Measurements from ENCODE around the gene PLA2G1B.

The PLA2G1B gene

GRCh38 chr12:120327593-120327992 is at the start of gene PLA2G1B:
PLA2G1B (minus strand) TSS chr12:120327779; CDS start chr12:120327753, 26 bp downstream.
- DNase-seq, result no peak

GRCh38 chr12:120376934-120377572 is 49.5 kb upstream of the PLA2G1B start:
- DNase-seq, result no peak

- no peak for DNase-seq
Measured at GRCh38 chr12:120376416-120376815, 48.8 kb upstream of the PLA2G1B start.

GRCh38 chr12:120376009-120376408 is 48.4 kb upstream of the PLA2G1B start:
- no peak for DNase-seq

GRCh38 chr12:120373683-120374082 is 46.1 kb upstream of the PLA2G1B start:
- no peak for DNase-seq

GRCh38 chr12:120370343-120371243 is 43.0 kb upstream of the PLA2G1B start:
- DNase-seq, result no peak

- DNase-seq, result no peak
Measured at GRCh38 chr12:120369603-120370342, 42.2 kb upstream of the PLA2G1B start.

GRCh38 chr12:120368789-120369602 is 41.4 kb upstream of the PLA2G1B start, which contains the start of gene MSI1:
MSI1 (minus strand) TSS chr12:120369164; CDS start chr12:120369091, 73 bp downstream.
- DNase-seq, result peak in 1 of 2 donors; percentile 21

GRCh38 chr12:120367924-120368788 is 40.6 kb upstream of the PLA2G1B start:
- DNase-seq, result peak; percentile 50 to 62

GRCh38 chr12:120367233-120367923 is 39.8 kb upstream of the PLA2G1B start:
- peak in 1 of 2 donors; percentile 22 for DNase-seq

GRCh38 chr12:120366845-120367232 is 39.3 kb upstream of the PLA2G1B start:
- no peak for DNase-seq

- no peak for DNase-seq
Measured at GRCh38 chr12:120366341-120366705, 38.7 kb upstream of the PLA2G1B start.

- no peak for DNase-seq
Measured at GRCh38 chr12:120365675-120366340, 38.2 kb upstream of the PLA2G1B start.

- DNase-seq, result no peak
Measured at GRCh38 chr12:120364487-120364886, 36.9 kb upstream of the PLA2G1B start.

- DNase-seq, result no peak
Measured at GRCh38 chr12:120363274-120363855, 35.8 kb upstream of the PLA2G1B start.

- DNase-seq, result no peak
Measured at GRCh38 chr12:120362516-120363273, 35.1 kb upstream of the PLA2G1B start.

GRCh38 chr12:120361506-120362208 is 34.1 kb upstream of the PLA2G1B start:
- peak in 1 of 2 donors; percentile 14 for DNase-seq

GRCh38 chr12:120359128-120359527 is 31.5 kb upstream of the PLA2G1B start:
- DNase-seq, result no peak
